ENCODE measurements around the gene ZNF444. TPM values are rescaled to one million over a fixed set of nuclear protein-coding genes. Genes with fewer than 3 reads are reported as not detected.
"Not testable (repeated sequence)": the region's sequence is repeated elsewhere in the genome, so short reads cannot be mapped to it uniquely, and the experiment has no call there.

ZNF444 gene
- total RNA-seq, 2 experiments from 2014 or later: 29.2 to 32.2 TPM

GRCh38 chr19:56197646-56198045 is 56.6 kb downstream of the ZNF444 start, which contains the start of gene ZSCAN5B:
TSS of gene ZSCAN5B (minus strand) at chr19:56197783. CDS start at chr19:56193052, 4,731 bp downstream.
- H3K27ac Mint-ChIP-seq; H3K9me3 Mint-ChIP-seq (ENCODE audit: low read depth); DNase-seq; H3K4me3 Mint-ChIP-seq; intact Hi-C loops (cut with DNase I, micrococcal nuclease); CTCF ChIA-PET; ATAC-seq; H3K27me3 Mint-ChIP-seq; H3K36me3 Mint-ChIP-seq (ENCODE audit: low read depth); POLR2A ChIA-PET; H3K4me1 Mint-ChIP-seq: not testable (repeated sequence)

- intact Hi-C loops (cut with DNase I, micrococcal nuclease): no loop called here
- Mint-ChIP-seq H3K9me3 (ENCODE audit: low read depth) (no peaks in the 10 kb centered on the region), H3K27ac (no peak overlapping the region), H3K36me3 (ENCODE audit: low read depth) (no peaks in the 10 kb centered on the region), H3K27me3 (no peaks in the 10 kb centered on the region), H3K4me3 (no peak overlapping the region), H3K4me1 (no peaks in the 10 kb centered on the region)
- DNase-seq: no peak
- no peak for ATAC-seq
- ChIA-PET CTCF (no interaction called here), POLR2A (no interaction called here)
Measured at GRCh38 chr19:56199687-56200086, 58.6 kb downstream of the ZNF444 start.

- Mint-ChIP-seq H3K4me1 (no peaks in the 10 kb centered on the region), H3K4me3 (no peak within 1 kb of the TSS), H3K36me3 (ENCODE audit: low read depth) (no peaks in the 10 kb centered on the region), H3K27ac (no peak within 1 kb of the TSS), H3K9me3 (ENCODE audit: low read depth) (no peaks in the 10 kb centered on the region), H3K27me3 (peaks cover 4% of the 10 kb centered on the region)
- ChIA-PET POLR2A (no interaction called here), CTCF (interaction anchor here (0.6 kb wide), 1 partner anchor 1521 kb away, joined by 3 read pairs; no protein-coding TSS in a partner anchor)
- DNase-seq: no peak
- intact Hi-C loops (cut with DNase I, micrococcal nuclease): no loop called here
- no peak for ATAC-seq
Measured at GRCh38 chr19:56201973-56202372, 60.9 kb downstream of the ZNF444 start, which contains the start of gene ZSCAN5C. TSS of gene ZSCAN5C (plus strand) at chr19:56202273. CDS start at chr19:56205914, 3,641 bp downstream.

- H3K27ac Mint-ChIP-seq; POLR2A ChIA-PET; H3K9me3 Mint-ChIP-seq (ENCODE audit: low read depth); CTCF ChIA-PET; H3K27me3 Mint-ChIP-seq; DNase-seq; H3K4me3 Mint-ChIP-seq; ATAC-seq; H3K36me3 Mint-ChIP-seq (ENCODE audit: low read depth); intact Hi-C loops (cut with DNase I, micrococcal nuclease); H3K4me1 Mint-ChIP-seq: not testable (repeated sequence)
Measured at GRCh38 chr19:56207581-56207980, 66.5 kb downstream of the ZNF444 start.

- POLR2A ChIA-PET: no interaction called here
- H3K4me3 Mint-ChIP-seq: no peak overlapping the region
- peaks cover 11% of the 10 kb centered on the region for H3K27me3 Mint-ChIP-seq
- CTCF ChIA-PET: interaction anchor here (0.7 kb wide), 1 partner anchor 125 kb away, joined by 3 read pairs; no protein-coding TSS in a partner anchor
- ATAC-seq (no peak), DNase-seq (no peak)
- no peak overlapping the region for H3K27ac Mint-ChIP-seq
- H3K4me1 Mint-ChIP-seq: no peaks in the 10 kb centered on the region
- no peaks in the 10 kb centered on the region for H3K9me3 Mint-ChIP-seq (ENCODE audit: low read depth)
- intact Hi-C loops (cut with DNase I, micrococcal nuclease): no loop called here
- H3K36me3 Mint-ChIP-seq (ENCODE audit: low read depth): no peaks in the 10 kb centered on the region
Measured at GRCh38 chr19:56209091-56209490, 68.0 kb downstream of the ZNF444 start.

GRCh38 chr19:56210036-56210435 is 68.9 kb downstream of the ZNF444 start:
- ATAC-seq, POLR2A ChIA-PET: not testable (repeated sequence)

More at GRCh38 chr19:56210036-56210435, 68.9 kb downstream of the ZNF444 start:
- peaks cover 15% of the 10 kb centered on the region for H3K27me3 Mint-ChIP-seq
- CTCF ChIA-PET; H3K36me3 Mint-ChIP-seq (ENCODE audit: low read depth); H3K9me3 Mint-ChIP-seq (ENCODE audit: low read depth); H3K4me3 Mint-ChIP-seq; DNase-seq; H3K4me1 Mint-ChIP-seq; intact Hi-C loops (cut with DNase I, micrococcal nuclease); H3K27ac Mint-ChIP-seq: not testable (repeated sequence)

Other genes with a start within 250 kb of the ZNF444 start
- not detected for gene NLRP13, start 209.0 kb upstream of the ZNF444 start, total RNA-seq
- gene NLRP8, start 193.5 kb upstream of the ZNF444 start, total RNA-seq: not detected
- gene NLRP5, start 154.5 kb upstream of the ZNF444 start, total RNA-seq: not detected
- gene ZNF787, start 20.0 kb upstream of the ZNF444 start, total RNA-seq: 10 to 100 TPM; 27.6 to 28.4 TPM
- gene GALP, start 34.7 kb downstream of the ZNF444 start, total RNA-seq: not detected
- not detected for gene ZSCAN5B, start 56.5 kb downstream of the ZNF444 start, total RNA-seq
- gene ZSCAN5C, start 61.0 kb downstream of the ZNF444 start, total RNA-seq: not detected
- under 1 TPM; 0.30 to 0.76 TPM for gene EDDM13, start 131.5 kb downstream of the ZNF444 start, total RNA-seq
- gene ZSCAN5A, start 173.6 kb downstream of the ZNF444 start, total RNA-seq: 1 to 10 TPM; 8.3 to 9.9 TPM